ENCODE results near the gene KCNH3. TPM values are rescaled to one million over a fixed set of nuclear protein-coding genes. Genes with fewer than 3 reads are reported as not detected.

Gene KCNH3
- total and polyA plus RNA-seq, 2 experiments from 2014 or later, result 0.21 to 0.52 TPM

DNA sequence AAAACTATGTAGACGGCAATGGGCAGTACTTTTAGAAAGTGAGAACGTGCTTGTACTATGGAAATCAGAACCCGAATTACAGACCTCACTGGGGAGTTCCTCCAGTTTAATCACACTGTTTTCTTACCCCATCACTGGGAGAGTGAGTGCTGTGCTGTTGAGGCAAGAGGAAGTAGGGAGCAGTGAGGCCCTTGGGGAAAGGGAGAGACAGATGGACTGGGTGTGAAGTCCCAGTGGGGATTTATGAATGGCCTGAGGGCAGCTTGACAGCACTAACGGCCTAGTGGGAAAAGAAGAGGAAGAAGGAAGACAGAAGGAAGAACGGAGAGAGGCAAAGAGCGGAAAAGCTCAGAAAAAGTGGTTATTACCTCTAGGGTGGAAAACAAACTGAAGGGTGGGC is 23.4 kb downstream of the KCNH3 start:
- Histone ChIP-seq H3K9me2 (ENCODE audit: insufficient read depth) (no peaks in the 10 kb centered on the region), H3K27me3 (ENCODE audit: insufficient read depth) (no peaks in the 10 kb centered on the region), H3F3A (replicated peaks; ENCODE audit: low read depth) (no peaks in the 10 kb centered on the region), H4K20me1 (replicated peaks; ENCODE audit: insufficient read depth) (no peaks in the 10 kb centered on the region), H3K36me3 (ENCODE audit: insufficient read depth) (peaks cover 31% of the 10 kb centered on the region), H3K27ac (ENCODE audit: low read depth) (no peak overlapping the region), H3K4me3 (no peak overlapping the region), H3K4me1 (ENCODE audit: insufficient read depth) (peaks cover 6% of the 10 kb centered on the region), H3K79me2 (replicated peaks; ENCODE audit: insufficient read depth) (peaks cover 8% of the 10 kb centered on the region), H3K4me2 (no peak overlapping the region), H2AFZ (no peak overlapping the region)
- DNase-seq (ENCODE audit: low spot score), result no peak
- Mint-ChIP-seq H3K9me3 (no peaks in the 10 kb centered on the region), H3K4me1 (0 out of 3 replicates have a peak, but pooled peaks cover 3% of the 10 kb centered on the region), H3K27me3 (ENCODE audit: insufficient read depth, low read depth, poor library complexity) (peaks cover 4% of the 10 kb centered on the region), H3K27ac (no peak overlapping the region), H3K4me3 (no peak overlapping the region), H3K36me3 (ENCODE audit: low read depth) (peaks cover 69% of the 10 kb centered on the region)
- TF ChIP-seq CREB1 (CRISPR knock-in tag; IDR thresholded peaks at IDR 0.05; ENCODE audit: low read depth), result no peak
- TF ChIP-seq, protein P1, sequence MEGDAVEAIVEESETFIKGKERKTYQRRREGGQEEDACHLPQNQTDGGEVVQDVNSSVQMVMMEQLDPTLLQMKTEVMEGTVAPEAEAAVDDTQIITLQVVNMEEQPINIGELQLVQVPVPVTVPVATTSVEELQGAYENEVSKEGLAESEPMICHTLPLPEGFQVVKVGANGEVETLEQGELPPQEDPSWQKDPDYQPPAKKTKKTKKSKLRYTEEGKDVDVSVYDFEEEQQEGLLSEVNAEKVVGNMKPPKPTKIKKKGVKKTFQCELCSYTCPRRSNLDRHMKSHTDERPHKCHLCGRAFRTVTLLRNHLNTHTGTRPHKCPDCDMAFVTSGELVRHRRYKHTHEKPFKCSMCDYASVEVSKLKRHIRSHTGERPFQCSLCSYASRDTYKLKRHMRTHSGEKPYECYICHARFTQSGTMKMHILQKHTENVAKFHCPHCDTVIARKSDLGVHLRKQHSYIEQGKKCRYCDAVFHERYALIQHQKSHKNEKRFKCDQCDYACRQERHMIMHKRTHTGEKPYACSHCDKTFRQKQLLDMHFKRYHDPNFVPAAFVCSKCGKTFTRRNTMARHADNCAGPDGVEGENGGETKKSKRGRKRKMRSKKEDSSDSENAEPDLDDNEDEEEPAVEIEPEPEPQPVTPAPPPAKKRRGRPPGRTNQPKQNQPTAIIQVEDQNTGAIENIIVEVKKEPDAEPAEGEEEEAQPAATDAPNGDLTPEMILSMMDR (conservative IDR thresholded peaks at IDR 0.05; ENCODE audit: low read depth in 2 of 2), result no peak
- TF ChIP-seq, protein P2, sequence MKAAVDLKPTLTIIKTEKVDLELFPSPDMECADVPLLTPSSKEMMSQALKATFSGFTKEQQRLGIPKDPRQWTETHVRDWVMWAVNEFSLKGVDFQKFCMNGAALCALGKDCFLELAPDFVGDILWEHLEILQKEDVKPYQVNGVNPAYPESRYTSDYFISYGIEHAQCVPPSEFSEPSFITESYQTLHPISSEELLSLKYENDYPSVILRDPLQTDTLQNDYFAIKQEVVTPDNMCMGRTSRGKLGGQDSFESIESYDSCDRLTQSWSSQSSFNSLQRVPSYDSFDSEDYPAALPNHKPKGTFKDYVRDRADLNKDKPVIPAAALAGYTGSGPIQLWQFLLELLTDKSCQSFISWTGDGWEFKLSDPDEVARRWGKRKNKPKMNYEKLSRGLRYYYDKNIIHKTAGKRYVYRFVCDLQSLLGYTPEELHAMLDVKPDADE (IDR thresholded peaks at IDR 0.05), result no peak
- no peak for ATAC-seq

DNA sequence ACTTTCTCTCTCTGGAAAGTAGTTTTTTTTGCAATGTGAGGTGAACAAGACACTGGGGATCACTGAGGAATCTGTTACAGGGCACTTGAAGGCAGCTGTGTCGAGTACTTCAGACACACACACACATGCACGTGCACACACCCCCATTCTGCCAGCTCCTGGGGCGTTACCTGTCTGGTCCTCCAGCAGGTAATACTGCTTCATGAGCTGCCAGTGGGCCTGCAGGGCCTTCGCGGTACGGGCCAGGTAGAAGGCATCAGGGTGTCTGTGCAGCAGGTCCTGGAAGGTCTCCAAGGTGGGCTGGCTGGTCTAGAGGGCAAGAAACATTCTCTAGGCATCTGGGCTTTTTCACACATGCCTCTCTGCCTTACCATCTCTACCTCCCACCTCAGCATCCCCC is 24.0 kb downstream of the KCNH3 start:
- H2AFZ ChIP-seq, result no peak overlapping the region
- peaks cover 69% of the 10 kb centered on the region for H3K36me3 Mint-ChIP-seq (ENCODE audit: low read depth)
- peaks cover 31% of the 10 kb centered on the region for H3K36me3 ChIP-seq (ENCODE audit: insufficient read depth)

More for the DNA sequence above, 24.0 kb downstream of the KCNH3 start:
- H3K4me1 Mint-ChIP-seq, result 0 out of 3 replicates have a peak, but pooled peaks cover 3% of the 10 kb centered on the region
- no peak overlapping the region for H3K4me2 ChIP-seq
- no peak overlapping the region for H3K27ac Mint-ChIP-seq
- H3K4me1 ChIP-seq (ENCODE audit: insufficient read depth), result peaks cover 6% of the 10 kb centered on the region
- no peaks in the 10 kb centered on the region for H3K9me3 Mint-ChIP-seq
- no peaks in the 10 kb centered on the region for H3F3A ChIP-seq (replicated peaks; ENCODE audit: low read depth)
- H3K9me2 ChIP-seq (ENCODE audit: insufficient read depth), result no peaks in the 10 kb centered on the region
- H4K20me1 ChIP-seq (replicated peaks; ENCODE audit: insufficient read depth), result no peaks in the 10 kb centered on the region
- H3K4me3 ChIP-seq, result no peak overlapping the region
- no peak overlapping the region; the same call in 2 of the 3 replicates for H3K4me3 Mint-ChIP-seq
- peaks cover 11% of the 10 kb centered on the region for H3K79me2 ChIP-seq (replicated peaks; ENCODE audit: insufficient read depth)
- TF ChIP-seq STAT1 (IDR thresholded peaks at IDR 0.05; ENCODE audit: unreplicated experiment), result no peak
- TF ChIP-seq, protein P1 (conservative IDR thresholded peaks at IDR 0.05; ENCODE audit: low read depth in 2 of 2), result no peak
- no peak for TF ChIP-seq CREB1 (CRISPR knock-in tag; IDR thresholded peaks at IDR 0.05; ENCODE audit: low read depth)
- TF ChIP-seq NANOG (IDR thresholded peaks at IDR 0.05; ENCODE audit: borderline replicate concordance), result no peak
- TF ChIP-seq ZNF331 (CRISPR knock-in tag; IDR thresholded peaks at IDR 0.05; ENCODE audit: low read depth), result no peak
- TF ChIP-seq, protein P2 (IDR thresholded peaks at IDR 0.05), result no peak
- TF ChIP-seq, protein P3, sequence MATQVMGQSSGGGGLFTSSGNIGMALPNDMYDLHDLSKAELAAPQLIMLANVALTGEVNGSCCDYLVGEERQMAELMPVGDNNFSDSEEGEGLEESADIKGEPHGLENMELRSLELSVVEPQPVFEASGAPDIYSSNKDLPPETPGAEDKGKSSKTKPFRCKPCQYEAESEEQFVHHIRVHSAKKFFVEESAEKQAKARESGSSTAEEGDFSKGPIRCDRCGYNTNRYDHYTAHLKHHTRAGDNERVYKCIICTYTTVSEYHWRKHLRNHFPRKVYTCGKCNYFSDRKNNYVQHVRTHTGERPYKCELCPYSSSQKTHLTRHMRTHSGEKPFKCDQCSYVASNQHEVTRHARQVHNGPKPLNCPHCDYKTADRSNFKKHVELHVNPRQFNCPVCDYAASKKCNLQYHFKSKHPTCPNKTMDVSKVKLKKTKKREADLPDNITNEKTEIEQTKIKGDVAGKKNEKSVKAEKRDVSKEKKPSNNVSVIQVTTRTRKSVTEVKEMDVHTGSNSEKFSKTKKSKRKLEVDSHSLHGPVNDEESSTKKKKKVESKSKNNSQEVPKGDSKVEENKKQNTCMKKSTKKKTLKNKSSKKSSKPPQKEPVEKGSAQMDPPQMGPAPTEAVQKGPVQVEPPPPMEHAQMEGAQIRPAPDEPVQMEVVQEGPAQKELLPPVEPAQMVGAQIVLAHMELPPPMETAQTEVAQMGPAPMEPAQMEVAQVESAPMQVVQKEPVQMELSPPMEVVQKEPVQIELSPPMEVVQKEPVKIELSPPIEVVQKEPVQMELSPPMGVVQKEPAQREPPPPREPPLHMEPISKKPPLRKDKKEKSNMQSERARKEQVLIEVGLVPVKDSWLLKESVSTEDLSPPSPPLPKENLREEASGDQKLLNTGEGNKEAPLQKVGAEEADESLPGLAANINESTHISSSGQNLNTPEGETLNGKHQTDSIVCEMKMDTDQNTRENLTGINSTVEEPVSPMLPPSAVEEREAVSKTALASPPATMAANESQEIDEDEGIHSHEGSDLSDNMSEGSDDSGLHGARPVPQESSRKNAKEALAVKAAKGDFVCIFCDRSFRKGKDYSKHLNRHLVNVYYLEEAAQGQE (IDR thresholded peaks at IDR 0.05; ENCODE audit: unreplicated experiment), result no peak
- TF ChIP-seq EZH2 (IDR thresholded peaks at IDR 0.05; ENCODE audit: low read depth, unreplicated experiment), result no peak
- H3K27ac ChIP-seq (ENCODE audit: low read depth), result no peak overlapping the region
- ATAC-seq (no peak), DNase-seq (ENCODE audit: low spot score) (no peak)
- peaks cover 9% of the 10 kb centered on the region for H3K27me3 Mint-ChIP-seq (ENCODE audit: insufficient read depth, low read depth, poor library complexity)
- no peaks in the 10 kb centered on the region for H3K27me3 ChIP-seq (ENCODE audit: insufficient read depth)

All from GM23338 (cell line).